AG09319 (cell line): Measurements from ENCODE around the gene MEF2C.

Source experiments
- DNase-seq: peaks from one replicate; pipeline ENCODE4 v3.0.0-alpha.2; 2010; ENCODE audit warnings: low read depth; ENCODE audit errors: extremely low read depth
- TF ChIP-seq, protein P1 (sequence below): IDR thresholded peaks from 2 replicates; pipeline ENCODE4 v1.5.1; 2011; ENCODE audit warnings: low read depth, mild to moderate bottlenecking, inconsistent platforms, low read length, moderate library complexity

MEF2C gene

DNA sequence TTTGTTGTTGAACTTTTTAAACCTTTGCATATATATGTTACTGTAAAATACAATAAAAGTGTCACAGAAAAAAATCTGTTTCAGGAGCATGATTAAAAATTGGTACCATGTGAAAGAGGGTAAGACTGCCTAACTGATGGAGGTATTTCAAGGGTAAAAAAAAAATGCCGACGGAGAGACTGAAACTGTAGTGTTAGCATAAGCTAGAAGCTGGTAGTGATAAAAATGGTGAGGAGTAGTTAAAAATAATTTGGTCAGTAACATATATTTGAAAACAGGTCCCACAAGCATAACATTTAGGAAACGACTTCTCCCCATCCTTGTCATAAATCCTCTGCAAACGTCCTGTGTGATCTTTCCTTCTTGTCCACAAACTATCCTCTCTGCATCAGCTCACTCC is 64.7 kb downstream of the MEF2C start:
- no peak for DNase-seq
- TF ChIP-seq, protein P1, sequence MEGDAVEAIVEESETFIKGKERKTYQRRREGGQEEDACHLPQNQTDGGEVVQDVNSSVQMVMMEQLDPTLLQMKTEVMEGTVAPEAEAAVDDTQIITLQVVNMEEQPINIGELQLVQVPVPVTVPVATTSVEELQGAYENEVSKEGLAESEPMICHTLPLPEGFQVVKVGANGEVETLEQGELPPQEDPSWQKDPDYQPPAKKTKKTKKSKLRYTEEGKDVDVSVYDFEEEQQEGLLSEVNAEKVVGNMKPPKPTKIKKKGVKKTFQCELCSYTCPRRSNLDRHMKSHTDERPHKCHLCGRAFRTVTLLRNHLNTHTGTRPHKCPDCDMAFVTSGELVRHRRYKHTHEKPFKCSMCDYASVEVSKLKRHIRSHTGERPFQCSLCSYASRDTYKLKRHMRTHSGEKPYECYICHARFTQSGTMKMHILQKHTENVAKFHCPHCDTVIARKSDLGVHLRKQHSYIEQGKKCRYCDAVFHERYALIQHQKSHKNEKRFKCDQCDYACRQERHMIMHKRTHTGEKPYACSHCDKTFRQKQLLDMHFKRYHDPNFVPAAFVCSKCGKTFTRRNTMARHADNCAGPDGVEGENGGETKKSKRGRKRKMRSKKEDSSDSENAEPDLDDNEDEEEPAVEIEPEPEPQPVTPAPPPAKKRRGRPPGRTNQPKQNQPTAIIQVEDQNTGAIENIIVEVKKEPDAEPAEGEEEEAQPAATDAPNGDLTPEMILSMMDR, result no peak

DNA sequence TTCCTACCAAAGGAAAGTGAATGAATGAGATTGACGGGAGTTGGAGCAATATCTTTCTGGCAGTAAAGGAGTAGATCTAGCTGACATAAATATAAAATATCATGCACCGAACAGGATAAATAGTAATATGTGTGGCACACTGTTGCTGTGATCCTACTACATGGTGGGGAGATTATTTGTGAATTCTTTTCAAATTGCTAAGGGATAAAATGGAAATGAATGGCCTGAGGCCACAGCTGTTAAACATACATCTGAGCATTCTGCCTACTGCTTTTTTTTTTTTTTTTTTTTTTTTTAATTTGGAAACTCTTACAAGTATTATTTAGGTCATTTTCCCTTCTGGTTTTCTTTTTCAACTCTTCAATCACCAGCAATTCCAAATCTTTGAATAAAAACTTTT is 66.8 kb downstream of the MEF2C start:
- DNase-seq, result no peak
- TF ChIP-seq, protein P1, result no peak

DNA sequence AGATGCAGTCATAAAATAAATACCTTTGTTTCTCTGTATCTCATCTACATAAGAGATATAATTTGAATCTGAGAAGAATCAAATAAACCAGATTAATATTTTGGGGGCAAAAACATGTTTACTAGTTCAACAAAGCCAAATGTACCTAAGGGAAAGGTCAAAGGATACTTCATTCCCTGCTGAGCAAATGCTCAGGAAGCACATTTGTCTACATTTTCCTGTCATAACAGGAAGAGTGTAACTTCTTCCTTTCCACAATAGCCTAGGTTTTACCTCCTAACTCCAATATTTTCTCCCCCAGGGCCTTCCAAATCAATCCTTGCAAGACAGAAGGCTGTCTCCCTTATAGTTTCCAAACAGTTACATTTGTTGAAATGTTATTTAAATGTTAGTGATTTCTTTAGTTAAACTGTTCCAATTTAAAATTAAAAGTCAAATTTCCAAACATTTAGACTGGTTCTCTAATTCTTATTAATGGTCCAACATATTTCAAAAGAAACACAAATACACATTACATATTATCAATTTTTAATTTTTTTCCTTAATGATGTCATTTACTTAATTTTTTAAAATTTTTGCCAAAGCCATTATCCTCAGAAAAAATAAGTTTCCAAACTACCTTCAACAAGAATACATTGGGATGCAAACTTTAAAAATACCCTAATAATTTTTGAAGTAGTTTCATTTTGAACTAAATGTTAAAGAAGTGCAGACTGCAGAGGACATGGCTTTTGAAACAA is 67.8 kb downstream of the MEF2C start:
- TF ChIP-seq, protein P1, result no peak
- DNase-seq, result no peak

DNA sequence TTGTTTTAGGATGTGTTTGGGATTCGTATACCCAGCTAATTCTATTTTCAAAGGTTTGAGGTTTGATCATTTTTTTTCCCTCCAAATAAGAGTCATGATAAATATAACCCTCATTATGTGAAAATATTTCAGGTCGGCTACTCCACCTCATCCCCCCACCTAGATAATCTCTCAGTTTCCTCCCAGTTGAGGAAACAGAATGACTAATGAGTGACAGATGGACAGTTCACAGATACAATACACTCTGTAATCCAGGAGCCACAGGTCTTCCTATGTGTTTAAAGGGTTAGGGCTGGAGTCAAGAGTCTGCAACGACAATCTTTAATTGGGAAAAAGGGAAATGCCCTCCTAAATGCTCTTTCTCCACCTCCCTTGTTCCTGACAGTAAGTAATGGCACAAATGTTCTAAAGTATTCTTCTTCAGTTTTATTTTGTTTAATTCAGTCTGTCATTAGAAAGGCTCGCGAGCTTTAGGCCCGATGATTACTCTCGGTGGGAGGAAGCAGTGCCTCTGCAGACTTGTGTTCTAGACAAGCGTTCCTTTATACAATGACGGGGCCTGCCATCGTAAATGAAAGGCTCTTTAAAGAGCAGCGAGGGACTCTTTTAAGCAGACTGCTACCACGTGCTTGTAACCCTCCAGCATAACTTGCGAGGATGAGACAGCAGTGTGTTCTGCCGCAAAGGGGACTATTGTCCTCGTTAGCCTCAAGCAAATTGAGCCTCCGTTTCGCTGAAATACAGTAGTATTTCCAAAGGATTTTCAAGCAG is 69.0 kb downstream of the MEF2C start:
- TF ChIP-seq, protein P1, result no peak

DNA sequence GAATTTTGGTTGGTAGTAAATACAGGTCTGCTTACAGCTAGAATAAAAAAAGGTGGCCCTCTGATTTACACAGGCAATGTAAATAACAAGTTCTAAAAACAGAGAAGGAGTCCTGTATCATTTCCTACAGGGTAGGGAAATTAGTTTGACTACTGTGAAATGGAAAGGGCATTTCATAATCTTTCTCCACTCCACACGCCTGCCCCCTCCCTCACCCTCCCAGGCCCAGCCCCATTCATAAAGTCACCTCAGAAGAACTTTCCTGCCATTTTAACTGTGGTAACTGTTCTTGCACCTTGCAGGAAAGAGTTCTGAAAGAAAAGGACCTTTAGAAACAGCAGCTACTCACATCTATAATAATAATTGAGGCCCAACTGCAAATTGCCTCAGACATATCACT is 69.7 kb downstream of the MEF2C start:
- TF ChIP-seq, protein P1, result no peak
- DNase-seq, result no peak

More for the DNA sequence above, 69.0 kb downstream of the MEF2C start:
- DNase-seq, result no peak

DNA sequence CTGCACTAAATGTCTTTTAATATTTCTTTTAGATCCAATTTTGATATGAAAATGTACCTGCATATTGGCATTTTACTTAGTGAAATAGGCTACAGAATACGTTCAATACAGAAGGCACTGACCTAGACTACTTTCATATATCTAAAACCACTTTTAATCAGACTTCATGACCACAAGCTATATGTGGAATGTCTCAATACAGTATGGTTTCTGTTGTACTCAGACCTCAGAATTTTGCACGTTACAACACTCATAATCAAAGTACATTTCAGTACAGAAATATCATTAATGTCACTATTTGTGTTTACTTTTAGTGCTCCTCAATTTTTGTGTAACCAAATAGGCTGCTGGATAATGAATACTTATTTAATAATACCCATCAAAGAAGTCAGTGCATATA is 74.8 kb downstream of the MEF2C start:
- TF ChIP-seq, protein P1, result no peak
- DNase-seq, result no peak

DNA sequence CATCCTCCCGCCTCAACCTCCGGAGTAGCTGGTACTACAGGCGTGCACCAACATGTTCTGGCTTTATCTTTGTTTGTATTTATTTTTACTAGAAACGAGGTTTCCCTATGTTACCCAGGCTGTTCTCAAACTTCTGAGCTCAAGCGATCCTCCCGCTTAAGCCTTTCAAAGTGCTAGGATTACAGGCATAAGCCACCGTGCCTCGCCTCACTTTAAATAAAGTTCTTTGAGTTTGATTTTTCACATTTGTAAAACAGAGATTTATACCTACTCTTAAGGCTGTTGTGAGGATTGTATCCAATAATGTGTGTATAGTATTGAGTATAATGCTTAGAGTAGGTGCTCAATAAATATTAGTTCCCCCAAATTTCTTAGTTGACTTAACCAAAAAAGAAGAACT is 75.7 kb downstream of the MEF2C start:
- TF ChIP-seq, protein P1, result no peak

More for the DNA sequence above, 75.7 kb downstream of the MEF2C start:
- DNase-seq, result no peak
